ENCODE measurements around the gene NR1I3.

The NR1I3 gene

GRCh38 chr1:161216945-161217712 is 20.9 kb downstream of the NR1I3 start:
- TF ChIP-seq CTCF (IDR thresholded peaks at IDR 0.05; ENCODE audit: low read length, missing control alignments), result no peak
- peak; percentile 83 for DNase-seq (ENCODE audit: low read depth)
- H3K4me3 ChIP-seq (replicated peaks; ENCODE audit: low read depth, low read length), result no peak overlapping the region

- TF ChIP-seq CTCF (IDR thresholded peaks at IDR 0.05; ENCODE audit: low read length, missing control alignments), result no peak
- DNase-seq (ENCODE audit: low read depth), result no peak
- no peak within 1 kb of the TSS for H3K4me3 ChIP-seq (replicated peaks; ENCODE audit: low read depth, low read length)
Observed at GRCh38 chr1:161215076-161215475, 22.9 kb downstream of the NR1I3 start, which contains the start of gene FCER1G. Gene FCER1G, plus strand, starts transcription at chr1:161215295. Its CDS starts 27 bp downstream, at chr1:161215322.

- no peak overlapping the region for H3K4me3 ChIP-seq (replicated peaks; ENCODE audit: low read depth, low read length)
- TF ChIP-seq CTCF (IDR thresholded peaks at IDR 0.05; ENCODE audit: low read length, missing control alignments), result no peak
- no peak for DNase-seq (ENCODE audit: low read depth)
Observed at GRCh38 chr1:161214369-161214768, 23.6 kb downstream of the NR1I3 start.

GRCh38 chr1:161209790-161210409 is 28.1 kb downstream of the NR1I3 start:
- peak; percentile 94 for TF ChIP-seq CTCF (IDR thresholded peaks at IDR 0.05; ENCODE audit: low read length, missing control alignments)
- DNase-seq (ENCODE audit: low read depth), result peak; percentile 77
- H3K4me3 ChIP-seq (replicated peaks; ENCODE audit: low read depth, low read length), result no peak overlapping the region

- DNase-seq (ENCODE audit: low read depth), result peak; percentile 93
- no peak overlapping the region for H3K4me3 ChIP-seq (replicated peaks; ENCODE audit: low read depth, low read length)
- no peak for TF ChIP-seq CTCF (IDR thresholded peaks at IDR 0.05; ENCODE audit: low read length, missing control alignments)
Observed at GRCh38 chr1:161207173-161207572, 30.8 kb downstream of the NR1I3 start.

GRCh38 chr1:161206411-161207140 is 31.4 kb downstream of the NR1I3 start:
- peak; percentile 80 for DNase-seq (ENCODE audit: low read depth)
- no peak overlapping the region for H3K4me3 ChIP-seq (replicated peaks; ENCODE audit: low read depth, low read length)
- TF ChIP-seq CTCF (IDR thresholded peaks at IDR 0.05; ENCODE audit: low read length, missing control alignments), result no peak

Data from fibroblast of pulmonary artery (primary cell).